ENCODE data around the gene ASCL2. TPM values are rescaled to one million over a fixed set of nuclear protein-coding genes. Genes with fewer than 3 reads are reported as not detected.

Gene ASCL2
- total RNA-seq, result under 0.01 TPM in 1 of 2 replicates, not detected in the other

- DNase-seq (ENCODE audit: low read depth in 2 of 2), result no peak
Observed at GRCh38 chr11:2270322-2271076, at the start of gene ASCL2. TSS of gene ASCL2 (minus strand) at chr11:2270588. CDS start at chr11:2270332, 256 bp downstream.

DNA sequence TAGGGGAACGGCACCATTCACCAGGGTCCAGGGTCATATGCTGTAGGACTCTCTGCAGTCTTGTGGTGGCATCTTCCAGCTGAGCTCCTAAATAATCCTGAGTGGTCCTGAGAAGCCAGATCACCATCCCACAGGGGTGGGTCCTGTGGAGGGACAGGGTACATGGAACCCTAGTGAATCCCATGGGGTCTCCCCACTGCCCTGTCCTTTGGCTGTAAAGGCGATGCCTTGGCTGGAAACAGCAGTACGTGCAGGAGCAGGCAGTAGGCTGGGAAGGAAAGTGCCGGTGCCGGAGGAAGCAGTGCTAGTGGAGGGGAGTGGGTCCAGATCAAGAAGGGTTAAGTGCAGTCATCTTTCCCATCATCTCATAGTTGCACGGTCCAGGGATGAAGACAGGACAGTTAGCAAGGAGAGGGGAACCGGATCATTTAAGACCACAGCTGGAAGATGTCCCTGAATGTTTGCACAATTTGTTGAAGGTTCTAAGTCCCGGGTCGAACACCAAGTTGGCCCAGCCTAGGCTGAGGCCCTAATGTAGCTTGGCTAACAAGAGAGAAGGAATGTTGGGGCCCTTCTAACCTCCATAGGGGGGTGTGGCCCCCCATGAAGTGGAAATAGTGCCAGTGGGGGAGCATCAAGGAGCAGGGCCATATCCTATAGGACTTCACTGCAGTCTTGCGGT lies 49.5 kb upstream of the ASCL2 start:
- DNase-seq (ENCODE audit: low read depth in 2 of 2), result no peak

- DNase-seq (ENCODE audit: low read depth in 2 of 2), result no peak
Observed at GRCh38 chr11:2318707-2319106, 48.3 kb upstream of the ASCL2 start.

- no peak for DNase-seq (ENCODE audit: low read depth in 2 of 2)
Observed at GRCh38 chr11:2318123-2318522, 47.7 kb upstream of the ASCL2 start.

DNA sequence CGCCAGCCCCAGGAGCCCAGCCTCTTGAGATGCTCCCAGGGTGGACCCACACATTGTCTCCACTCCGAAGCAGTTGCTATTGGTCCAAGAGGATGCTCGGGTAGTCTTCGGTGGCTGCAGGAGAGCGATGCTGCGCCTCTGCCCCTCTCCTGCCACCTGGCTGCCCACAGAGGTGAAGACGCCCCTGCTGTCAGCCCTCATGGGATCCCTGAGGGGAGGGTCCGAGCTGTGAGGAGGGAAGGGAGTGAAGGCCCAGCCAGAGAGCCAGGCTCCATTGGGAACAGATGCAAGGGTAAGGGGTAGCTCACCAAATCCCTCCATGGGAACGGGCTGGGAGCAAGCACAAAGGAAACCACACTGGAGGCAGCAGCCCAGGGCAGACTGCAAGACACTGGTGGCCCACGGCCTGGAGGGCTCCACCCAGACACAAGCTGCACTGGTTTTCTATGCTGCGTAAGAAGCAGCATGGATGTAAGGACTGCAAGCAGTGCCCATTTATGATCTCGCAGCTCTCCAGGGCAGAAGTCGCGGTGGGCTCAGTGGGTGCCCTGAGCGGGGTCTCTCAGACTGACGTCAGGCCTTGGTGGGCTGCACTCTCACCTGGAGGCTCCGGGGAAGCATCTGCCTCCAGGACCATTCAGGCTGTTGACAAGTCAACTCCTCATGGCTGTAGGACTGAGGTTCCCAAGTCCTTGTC lies 47.1 kb upstream of the ASCL2 start:
- no peak for DNase-seq (ENCODE audit: low read depth in 2 of 2)

DNA sequence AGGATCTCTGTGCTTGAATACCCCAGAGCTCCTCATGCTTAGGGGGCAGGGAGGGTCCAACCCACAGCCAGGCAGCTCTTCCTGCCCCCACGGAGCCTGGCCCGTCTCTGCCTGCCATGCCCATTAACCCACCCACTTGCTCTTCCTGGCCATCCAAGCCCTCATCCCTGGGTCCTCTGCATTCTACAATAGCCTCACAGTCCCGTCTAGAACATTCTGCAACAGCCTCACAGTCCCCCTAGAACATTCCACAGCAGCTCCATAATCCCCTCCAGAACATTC lies 46.5 kb upstream of the ASCL2 start:
- no peak for DNase-seq (ENCODE audit: low read depth in 2 of 2)

- no peak for DNase-seq (ENCODE audit: low read depth in 2 of 2)
Observed at GRCh38 chr11:2316169-2316962, 46.0 kb upstream of the ASCL2 start.

DNA sequence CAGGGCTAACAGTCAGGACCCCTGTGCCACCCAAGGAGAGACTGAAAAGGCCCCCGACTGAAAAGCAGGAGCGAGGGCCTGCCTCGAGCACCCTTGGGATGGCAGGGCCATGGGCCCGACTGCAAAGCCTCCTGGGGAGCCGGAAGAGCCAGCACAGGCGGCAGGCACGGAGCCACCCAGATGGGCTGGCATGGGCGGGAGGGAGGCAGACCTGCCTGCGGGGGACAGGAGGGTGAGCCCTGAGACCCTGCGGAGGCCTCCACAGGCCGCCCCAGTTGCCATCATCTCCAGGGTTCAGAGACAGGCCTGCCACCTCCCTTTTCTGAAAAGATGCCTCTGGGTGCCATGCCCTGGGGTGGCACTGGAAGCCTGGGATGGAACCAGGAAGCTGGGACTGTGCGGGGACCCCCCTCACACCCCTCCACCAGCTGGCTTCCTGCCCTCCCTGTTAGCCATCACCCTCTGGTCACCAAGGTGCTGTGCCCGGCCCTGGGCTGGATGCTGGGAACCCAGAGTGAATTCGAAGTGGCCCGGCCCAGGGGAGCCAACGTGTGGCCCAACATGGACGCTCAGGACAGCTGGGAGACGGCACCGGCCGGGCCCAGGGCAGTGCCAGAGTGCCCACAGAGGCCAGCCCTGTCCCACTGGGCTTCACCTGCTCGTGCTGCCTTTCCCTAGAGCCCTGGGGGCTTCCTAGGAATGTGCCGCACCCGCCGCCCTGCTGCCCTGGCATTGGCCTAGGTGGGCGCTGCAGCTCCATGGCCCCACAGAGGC lies 45.2 kb upstream of the ASCL2 start:
- no peak for DNase-seq (ENCODE audit: low read depth in 2 of 2)

DNA sequence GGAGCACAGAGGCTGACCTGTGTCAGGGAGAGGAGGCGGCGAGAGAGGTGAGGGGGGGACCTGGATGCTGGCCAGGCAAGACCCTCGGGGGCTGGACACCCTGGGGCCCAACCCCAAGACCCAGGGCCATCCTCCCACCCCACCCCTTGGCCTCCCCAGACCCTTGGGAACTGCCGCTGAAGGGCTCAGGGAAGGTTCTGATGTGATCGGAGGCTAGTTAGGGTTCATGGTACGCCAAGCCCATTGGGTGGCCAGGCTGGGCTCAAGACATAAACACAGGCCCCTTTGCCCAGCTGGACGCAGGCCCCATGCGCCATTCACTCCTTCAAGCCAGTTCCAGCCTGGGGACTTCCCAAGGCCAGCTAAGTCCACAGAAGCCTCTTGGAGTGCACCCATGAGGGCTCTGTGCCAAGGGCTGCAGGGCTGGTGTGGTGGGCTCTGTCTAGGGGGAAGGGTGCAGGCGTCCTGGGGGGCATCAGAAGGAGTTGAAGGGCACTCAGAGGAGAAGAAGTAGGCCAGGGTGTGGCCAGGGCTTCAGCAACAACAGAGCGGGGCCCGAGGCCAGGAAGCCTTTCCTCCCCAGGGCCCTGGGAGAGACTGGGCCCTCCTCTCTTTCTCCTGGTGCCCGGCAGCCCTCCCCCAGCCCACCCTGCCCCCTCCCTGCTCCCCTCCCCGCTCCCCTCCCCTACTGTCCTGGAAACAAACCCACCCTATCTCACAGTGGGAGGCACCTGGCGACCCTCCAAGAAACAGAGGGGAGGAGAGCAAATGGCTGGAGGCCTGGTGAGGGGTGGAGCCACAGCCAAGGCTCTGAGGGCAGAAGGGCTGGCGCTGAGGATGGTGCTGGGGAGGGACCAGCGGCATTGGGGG lies 44.4 kb upstream of the ASCL2 start:
- peak in 1 of 2 donors; percentile 53 for DNase-seq (ENCODE audit: low read depth in 2 of 2)

DNA sequence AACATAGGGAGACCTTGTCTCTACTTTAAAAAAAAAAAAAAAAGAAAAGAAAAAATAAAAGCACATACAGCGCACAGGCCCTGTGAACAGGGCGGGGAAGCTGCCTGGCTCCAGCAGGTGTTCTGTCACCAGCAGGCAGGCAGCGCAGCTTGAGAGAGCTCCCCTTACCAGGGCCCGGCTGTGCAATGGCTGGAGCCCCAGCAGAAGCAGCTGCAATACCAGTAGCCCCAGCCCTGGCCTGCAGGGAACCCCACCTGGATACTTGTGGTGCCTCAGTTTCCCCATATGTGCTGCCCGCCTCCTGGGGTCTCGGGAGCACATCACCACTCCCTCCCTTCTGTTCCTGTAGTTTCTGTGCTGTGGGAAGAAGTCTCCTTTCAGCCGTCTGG lies 43.7 kb upstream of the ASCL2 start:
- DNase-seq (ENCODE audit: low read depth in 2 of 2), result no peak

- DNase-seq (ENCODE audit: low read depth in 2 of 2), result peak in 1 of 2 donors; percentile 51
Observed at GRCh38 chr11:2313051-2313951, 42.9 kb upstream of the ASCL2 start.

- DNase-seq (ENCODE audit: low read depth in 2 of 2), result peak in 1 of 2 donors; percentile 14
Observed at GRCh38 chr11:2312232-2313042, 42.0 kb upstream of the ASCL2 start.

DNA sequence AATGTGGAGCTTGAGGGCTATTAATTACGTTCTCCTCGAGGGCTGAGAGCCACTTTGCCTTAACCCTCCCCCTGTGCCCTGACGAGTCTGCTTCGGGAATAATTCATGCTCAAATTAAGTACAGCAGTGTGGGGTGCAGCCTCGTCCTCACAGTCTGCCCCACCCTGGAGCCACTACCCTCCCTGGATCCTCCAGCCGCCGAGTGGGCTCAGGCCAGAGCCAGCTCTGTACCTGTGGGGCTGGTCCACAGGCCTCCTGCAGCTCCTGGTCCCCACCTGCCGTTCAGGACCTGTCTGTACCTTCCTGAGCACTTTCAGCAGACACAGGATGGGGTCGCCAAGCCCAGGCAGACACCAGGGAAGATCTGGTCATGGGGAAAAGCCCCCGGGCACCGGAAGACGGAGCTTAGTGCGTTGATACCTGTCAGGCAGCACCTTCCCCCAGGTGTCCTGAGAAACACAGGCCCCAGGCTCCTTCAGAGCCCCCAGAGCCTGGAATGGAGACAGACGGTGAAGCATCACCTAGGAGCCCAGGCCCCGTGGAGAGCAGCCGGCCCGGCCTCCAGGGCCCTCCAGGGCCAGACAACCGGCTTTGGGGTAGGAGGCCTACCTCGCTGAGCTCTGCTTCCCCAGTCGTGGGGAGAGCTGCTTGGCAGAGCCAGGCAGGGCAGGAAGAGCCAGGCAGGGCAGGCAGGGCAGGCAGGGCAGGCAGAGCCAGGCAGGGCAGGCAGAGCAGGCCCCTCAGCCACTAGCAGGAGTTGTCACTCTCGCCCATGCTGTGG lies 41.2 kb upstream of the ASCL2 start:
- no peak for DNase-seq (ENCODE audit: low read depth in 2 of 2)

- DNase-seq (ENCODE audit: low read depth in 2 of 2), result no peak
Observed at GRCh38 chr11:2310786-2311352, 40.5 kb upstream of the ASCL2 start.

DNA sequence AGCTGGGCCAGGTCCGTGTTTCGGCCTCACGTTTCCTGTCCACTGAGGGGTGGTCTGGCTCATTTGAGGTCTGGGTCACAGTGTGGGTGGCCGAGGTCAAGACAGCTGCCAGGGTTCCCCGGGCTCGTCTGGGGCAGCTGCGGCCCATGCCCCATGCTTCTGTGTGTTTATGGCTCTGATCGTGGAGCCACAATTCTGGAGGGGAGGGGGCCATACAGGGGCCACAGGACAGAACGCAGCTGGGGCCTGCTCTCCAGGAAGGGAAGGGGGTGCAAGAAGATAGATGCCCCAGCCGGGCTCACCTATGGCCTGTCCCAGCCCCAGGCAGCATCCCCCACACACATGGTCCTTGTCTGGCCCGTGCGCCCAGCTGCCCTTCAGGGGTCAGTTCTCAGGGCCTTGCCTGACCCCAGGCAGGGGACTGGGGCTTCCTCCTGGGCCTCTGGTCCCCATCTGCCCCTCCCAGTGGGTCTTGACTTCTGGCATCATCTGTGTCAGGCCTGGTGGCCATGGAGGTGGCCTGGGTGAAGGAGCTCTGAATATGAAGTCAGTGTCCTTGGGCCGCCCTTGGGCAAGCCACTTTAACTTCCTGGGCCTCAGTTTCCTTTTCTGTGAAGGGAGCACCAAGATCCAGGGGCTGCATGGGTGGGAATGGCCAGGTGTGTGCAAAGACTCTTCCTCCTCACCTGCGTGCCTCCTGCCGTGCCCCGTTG lies 39.8 kb upstream of the ASCL2 start:
- no peak for DNase-seq (ENCODE audit: low read depth in 2 of 2)
